HG03575 (cell line): ENCODE data around the gene PLD5.

Experiments used
- ATAC-seq: cut with Tn5 transposase; IDR thresholded peaks from one replicate; pipeline ENCODE4 v1.9.1; 2021; ENCODE audit not compliant: unreplicated experiment, insufficient number of reproducible peaks, low FRiP score; ENCODE audit errors: extremely low read depth

PLD5 gene

GRCh38 chr1:242199776-242200458, 324.6 kb downstream of the PLD5 start:
- no peak for ATAC-seq

- ATAC-seq: no peak
Measured at GRCh38 chr1:242197907-242198820, 326.3 kb downstream of the PLD5 start.

- no peak for ATAC-seq
Measured at GRCh38 chr1:242196914-242197313, 327.6 kb downstream of the PLD5 start.

GRCh38 chr1:242196101-242196500, 328.4 kb downstream of the PLD5 start:
- no peak for ATAC-seq

DNA sequence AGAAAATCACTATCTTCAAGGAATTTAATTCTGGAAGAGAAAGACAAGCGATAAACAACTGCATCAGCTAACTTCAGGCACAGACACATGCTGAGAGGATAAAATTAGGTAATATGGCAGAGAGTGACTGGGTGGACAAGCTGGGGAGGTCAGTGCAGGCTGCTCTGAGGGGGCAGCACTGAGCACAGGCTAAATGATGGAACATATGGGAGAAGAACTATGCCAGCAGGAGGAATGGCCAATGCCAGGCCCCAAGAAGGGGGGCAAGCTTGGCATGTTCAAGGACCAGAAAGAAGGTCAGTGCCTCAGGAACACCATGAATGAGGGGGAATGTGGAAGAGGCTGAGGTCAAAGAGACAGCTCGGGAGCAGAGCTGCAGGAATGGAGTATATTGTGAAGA, 334.9 kb downstream of the PLD5 start:
- no peak for ATAC-seq

DNA sequence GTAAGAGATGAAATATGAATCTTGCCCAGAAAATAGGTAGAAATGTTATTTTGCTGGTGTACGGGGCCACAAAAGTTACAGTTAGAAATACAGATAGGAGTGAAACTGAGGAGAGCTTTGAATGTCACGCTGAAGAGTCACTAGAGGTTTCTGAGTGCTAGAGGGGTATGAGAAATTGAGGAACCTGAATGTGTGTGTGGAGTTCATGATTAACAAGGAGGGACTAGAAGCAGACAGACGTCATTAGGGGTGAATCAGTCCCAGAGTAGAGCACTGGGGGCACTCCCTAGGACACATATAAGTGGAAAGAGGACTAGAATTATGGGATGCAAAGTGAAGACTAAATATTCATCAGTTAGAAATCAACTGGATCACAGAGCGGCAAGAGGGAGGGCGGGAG, 336.7 kb downstream of the PLD5 start:
- peak; percentile 39 for ATAC-seq

DNA sequence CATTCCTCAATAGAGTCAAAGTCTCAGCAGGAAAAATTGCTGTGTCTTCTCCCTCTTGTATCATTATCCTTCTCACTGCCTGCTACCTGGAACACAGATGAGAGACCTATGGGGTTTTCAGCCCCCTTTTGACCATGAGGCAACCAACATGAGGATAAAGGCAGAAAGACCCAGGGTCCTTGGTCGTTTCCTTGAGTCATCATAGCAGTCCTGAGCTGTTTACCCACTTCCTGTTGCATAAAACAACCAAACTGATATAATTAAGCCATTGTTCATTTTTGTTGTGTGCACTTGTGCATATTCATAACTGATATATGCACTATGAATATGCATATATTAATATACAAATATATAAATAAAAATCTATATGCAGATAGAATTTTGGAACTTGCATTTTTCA, 337.3 kb downstream of the PLD5 start:
- no peak for ATAC-seq

DNA sequence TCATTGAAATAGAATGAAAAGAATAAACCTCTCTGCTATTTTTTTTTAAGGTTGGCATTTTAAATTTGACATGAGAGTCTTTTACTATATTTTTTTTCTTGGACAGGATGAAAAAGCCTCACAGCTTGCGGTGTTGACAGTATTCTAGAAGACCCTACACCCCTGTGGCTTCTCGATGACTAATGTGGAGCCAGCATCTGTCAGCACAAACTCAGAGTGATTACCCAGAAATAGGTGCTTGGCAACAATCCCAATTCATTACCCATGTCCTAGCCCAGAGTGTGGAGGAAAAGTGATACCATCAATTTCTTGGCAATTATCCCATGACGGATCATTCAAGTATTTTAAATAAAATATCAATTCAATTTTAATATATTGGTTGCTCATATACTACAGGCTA, 338.8 kb downstream of the PLD5 start:
- ATAC-seq: no peak

DNA sequence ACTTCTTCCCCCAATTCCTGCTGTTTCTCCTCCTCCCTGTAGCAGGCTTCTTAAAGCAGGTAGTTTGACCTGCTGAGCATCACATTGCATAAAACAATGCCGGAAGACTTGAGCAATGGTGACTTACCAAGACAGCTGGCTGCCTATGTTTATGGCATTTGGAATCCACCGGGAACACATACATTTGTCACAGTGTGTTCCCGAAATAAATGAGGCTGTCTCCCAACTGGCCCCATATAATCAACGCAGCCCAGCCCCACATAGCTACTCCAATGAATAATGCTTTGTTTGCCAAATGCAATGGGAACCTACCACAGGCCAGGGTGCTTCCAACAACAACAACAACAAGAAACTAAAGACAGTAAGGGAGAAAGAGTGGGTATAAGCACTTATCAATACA, 339.5 kb downstream of the PLD5 start:
- ATAC-seq: no peak

DNA sequence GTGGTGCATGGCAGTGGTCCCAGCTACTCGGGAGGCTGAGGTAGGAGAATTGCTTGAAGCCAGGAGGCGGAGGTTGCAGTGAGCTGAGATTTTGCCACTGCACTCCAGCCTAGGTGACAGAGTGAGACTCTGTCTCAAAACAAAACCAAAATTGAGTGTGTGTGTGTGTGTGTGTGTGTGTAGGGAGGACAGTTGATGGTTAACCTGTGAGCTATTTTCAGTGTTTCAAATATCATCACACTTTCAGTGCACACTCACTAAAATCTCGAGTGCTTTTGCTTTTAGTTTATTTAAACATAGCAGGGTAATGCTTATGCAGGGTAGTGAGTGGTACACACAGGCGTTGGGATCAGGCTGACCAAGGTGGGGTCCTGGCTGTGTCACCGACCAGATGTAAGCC, 344.7 kb downstream of the PLD5 start:
- ATAC-seq: peak; percentile 64

- ATAC-seq: no peak
Measured at GRCh38 chr1:242178924-242179708, 345.4 kb downstream of the PLD5 start.

DNA sequence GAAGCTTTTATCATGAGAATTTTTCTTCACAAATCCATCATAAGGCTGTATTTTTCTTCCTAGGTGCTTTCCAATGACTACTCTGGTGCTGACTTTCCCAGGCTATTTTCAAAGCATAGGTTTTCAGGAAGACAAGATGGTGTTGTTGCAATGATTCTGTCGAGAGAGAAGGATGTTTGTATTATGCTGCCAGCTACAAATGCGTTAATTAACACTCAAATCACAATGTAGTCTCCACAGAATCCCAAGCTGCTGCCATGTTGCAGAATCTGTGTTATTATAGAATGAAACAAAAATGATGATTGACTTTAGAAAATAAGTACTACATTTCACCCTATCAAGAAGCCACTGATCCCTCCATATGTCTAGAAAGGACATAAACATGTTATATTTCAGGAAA, 346.1 kb downstream of the PLD5 start:
- ATAC-seq: no peak

DNA sequence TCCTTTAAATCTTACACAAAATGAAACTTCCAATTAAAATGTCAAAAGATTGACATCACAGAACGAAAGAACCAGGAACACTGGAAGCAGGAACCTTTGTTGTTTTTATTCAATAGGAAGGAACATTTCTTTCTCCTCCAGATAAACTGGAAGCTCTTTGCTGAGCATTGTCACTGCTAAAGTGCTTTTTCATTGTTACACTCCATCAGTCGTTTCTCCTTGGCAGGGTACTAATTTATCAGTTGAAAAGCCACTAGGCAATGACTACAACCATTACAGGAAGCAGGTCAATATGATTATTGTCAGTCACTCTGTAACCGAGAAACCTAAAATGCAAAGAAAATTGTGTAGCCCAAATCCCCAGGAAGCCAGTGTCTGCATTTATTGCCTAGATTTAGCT, 362.4 kb downstream of the PLD5 start:
- no peak for ATAC-seq

GRCh38 chr1:242147096-242147976, 377.2 kb downstream of the PLD5 start:
- no peak for ATAC-seq

DNA sequence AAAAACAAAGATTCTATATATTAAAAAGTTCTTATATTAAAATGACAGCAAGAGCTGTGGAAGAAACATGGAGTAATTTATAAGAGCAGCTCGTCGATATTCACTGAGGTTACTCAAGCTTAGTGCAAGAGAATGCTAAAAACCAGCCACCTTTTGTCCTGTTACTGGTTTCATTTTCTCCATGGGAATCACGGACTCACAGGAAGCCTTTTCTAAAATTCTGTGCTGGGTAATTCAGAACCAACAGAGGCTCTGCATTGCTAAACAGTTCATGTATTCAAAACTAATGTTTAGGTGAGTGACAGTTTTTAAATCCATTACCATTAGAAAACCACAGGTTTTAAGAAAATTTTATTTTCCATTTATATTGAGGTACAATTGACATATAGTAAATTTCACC, 377.8 kb downstream of the PLD5 start:
- no peak for ATAC-seq

DNA sequence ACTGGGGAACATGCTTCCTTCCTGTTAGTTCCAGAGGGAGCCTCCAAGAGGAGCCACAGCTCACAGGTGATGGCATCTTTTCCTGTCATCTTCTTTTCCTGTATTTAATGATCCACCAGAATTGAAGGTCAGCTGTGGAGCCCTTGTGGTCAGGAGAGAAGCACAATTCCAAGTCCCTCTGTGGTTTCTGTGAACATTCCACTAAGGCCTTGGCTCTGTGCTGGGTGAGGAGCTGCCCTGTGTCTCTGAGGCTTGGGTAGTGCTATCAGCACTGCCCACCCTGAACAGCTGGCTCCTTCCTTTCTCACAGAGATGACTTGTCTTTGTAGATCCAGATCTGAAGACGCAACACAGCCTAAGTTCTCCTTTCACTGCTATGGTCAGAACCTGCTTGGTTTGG, 383.7 kb downstream of the PLD5 start:
- no peak for ATAC-seq

GRCh38 chr1:242139986-242140385, 384.5 kb downstream of the PLD5 start:
- no peak for ATAC-seq

DNA sequence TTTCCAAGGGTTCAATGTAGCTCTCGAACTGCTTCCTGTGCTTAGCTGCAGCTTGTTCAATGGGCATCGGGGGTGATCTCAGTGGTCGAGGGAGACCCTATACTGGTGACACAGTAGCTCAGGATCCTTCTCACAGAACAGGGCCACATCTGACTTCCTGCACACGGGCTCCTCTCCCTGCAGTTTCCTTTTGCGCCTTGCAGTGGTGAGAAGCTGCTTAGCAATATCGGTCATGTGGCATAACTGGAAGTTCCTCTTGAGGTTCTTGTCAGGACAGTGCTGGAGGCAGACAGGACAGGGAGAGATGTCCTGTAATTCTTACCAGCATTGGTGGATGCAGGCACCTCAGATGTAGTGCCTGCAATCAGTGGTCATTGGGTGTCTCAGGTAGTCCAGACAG, 385.1 kb downstream of the PLD5 start:
- ATAC-seq: peak; percentile 76

- no peak for ATAC-seq
Measured at GRCh38 chr1:242133796-242134195, 390.7 kb downstream of the PLD5 start.
